NCI-H748 (cell line): ENCODE data around the gene MEOX2.

Source experiments
- DNase-seq: peaks from one replicate; lab custom pipeline; 2025; ENCODE audit not compliant: unreplicated experiment; lab: John Stamatoyannopoulos, UW

The MEOX2 gene

GRCh38 chr7:15681631-15682030 lies 4.9 kb downstream of the MEOX2 start:
- DNase-seq, result no peak

- DNase-seq, result peak; percentile 19
Observed at GRCh38 chr7:15681186-15681585, 5.3 kb downstream of the MEOX2 start.

- peak; percentile 36 for DNase-seq
Observed at GRCh38 chr7:15680446-15680845, 6.0 kb downstream of the MEOX2 start.

GRCh38 chr7:15679306-15679705 lies 7.2 kb downstream of the MEOX2 start:
- DNase-seq, result no peak

- peak; percentile 42 for DNase-seq
Observed at GRCh38 chr7:15678653-15679052, 7.8 kb downstream of the MEOX2 start.

- peak; percentile 20 for DNase-seq
Observed at GRCh38 chr7:15675379-15675778, 11.1 kb downstream of the MEOX2 start.

GRCh38 chr7:15674586-15674985 lies 11.9 kb downstream of the MEOX2 start:
- DNase-seq, result peak; percentile 76

- no peak for DNase-seq
Observed at GRCh38 chr7:15669443-15670090, 16.9 kb downstream of the MEOX2 start.

GRCh38 chr7:15667991-15668390 lies 18.5 kb downstream of the MEOX2 start:
- no peak for DNase-seq

- no peak for DNase-seq
Observed at GRCh38 chr7:15662451-15662850, 24.0 kb downstream of the MEOX2 start.

GRCh38 chr7:15658247-15658646 lies 28.2 kb downstream of the MEOX2 start:
- DNase-seq, result no peak

GRCh38 chr7:15652776-15653290 lies 33.6 kb downstream of the MEOX2 start:
- DNase-seq, result peak; percentile 34

GRCh38 chr7:15651693-15652092 lies 34.8 kb downstream of the MEOX2 start:
- DNase-seq, result no peak

- DNase-seq, result no peak
Observed at GRCh38 chr7:15650787-15651186, 35.7 kb downstream of the MEOX2 start.

GRCh38 chr7:15648461-15648961 lies 38.0 kb downstream of the MEOX2 start:
- DNase-seq, result no peak

- no peak for DNase-seq
Observed at GRCh38 chr7:15647309-15647708, 39.2 kb downstream of the MEOX2 start.

GRCh38 chr7:15643000-15643705 lies 43.3 kb downstream of the MEOX2 start:
- DNase-seq, result no peak

- DNase-seq, result no peak
Observed at GRCh38 chr7:15628876-15629275, 57.6 kb downstream of the MEOX2 start.

GRCh38 chr7:15626041-15626440 lies 60.4 kb downstream of the MEOX2 start:
- no peak for DNase-seq

- DNase-seq, result no peak
Observed at GRCh38 chr7:15625466-15625865, 61.0 kb downstream of the MEOX2 start.

- no peak for DNase-seq
Observed at GRCh38 chr7:15621468-15621867, 65.0 kb downstream of the MEOX2 start.

GRCh38 chr7:15620491-15621185 lies 65.8 kb downstream of the MEOX2 start:
- no peak for DNase-seq
